Stimulated activated effector memory CD8-positive, alpha-beta T cell treated with anti-CD3 and anti-CD28 coated beads, Interleukin-12 subunit alpha, Interleukin-12 subunit beta, amount 100 ng/mL, for 72 hours (primary cell): ENCODE data around the gene SYNJ2.

Experiments used
- ATAC-seq: fragments of 150-1000 bp; cut with Tn5 transposase; 2 replicates; pipeline ENCODE4 v1.10.0; 2021
- DNase-seq, 2 donors: peaks; one replicate each; pipeline ENCODE4 v3.0.0; 2021 to 2022; ENCODE audit warnings: low spot score in 2 of 2
- H3K27ac Mint-ChIP-seq: one replicate; pipeline ENCODE4 v1.8.0; 2022; ENCODE audit warnings: mild to moderate bottlenecking, mixed read lengths
- H3K36me3 Mint-ChIP-seq: one replicate; pipeline ENCODE4 v1.8.0; 2022; ENCODE audit warnings: mild to moderate bottlenecking, mixed read lengths
- H3K4me1 Mint-ChIP-seq: one replicate; pipeline ENCODE4 v1.8.0; 2022; ENCODE audit warnings: mixed read lengths
- H3K4me3 Mint-ChIP-seq: one replicate; pipeline ENCODE4 v1.8.0; 2022; ENCODE audit warnings: mild to moderate bottlenecking, mixed read lengths
- H3K9me3 Mint-ChIP-seq: one replicate; pipeline ENCODE4 v1.8.0; 2022; ENCODE audit warnings: mixed read lengths

Gene SYNJ2

DNA sequence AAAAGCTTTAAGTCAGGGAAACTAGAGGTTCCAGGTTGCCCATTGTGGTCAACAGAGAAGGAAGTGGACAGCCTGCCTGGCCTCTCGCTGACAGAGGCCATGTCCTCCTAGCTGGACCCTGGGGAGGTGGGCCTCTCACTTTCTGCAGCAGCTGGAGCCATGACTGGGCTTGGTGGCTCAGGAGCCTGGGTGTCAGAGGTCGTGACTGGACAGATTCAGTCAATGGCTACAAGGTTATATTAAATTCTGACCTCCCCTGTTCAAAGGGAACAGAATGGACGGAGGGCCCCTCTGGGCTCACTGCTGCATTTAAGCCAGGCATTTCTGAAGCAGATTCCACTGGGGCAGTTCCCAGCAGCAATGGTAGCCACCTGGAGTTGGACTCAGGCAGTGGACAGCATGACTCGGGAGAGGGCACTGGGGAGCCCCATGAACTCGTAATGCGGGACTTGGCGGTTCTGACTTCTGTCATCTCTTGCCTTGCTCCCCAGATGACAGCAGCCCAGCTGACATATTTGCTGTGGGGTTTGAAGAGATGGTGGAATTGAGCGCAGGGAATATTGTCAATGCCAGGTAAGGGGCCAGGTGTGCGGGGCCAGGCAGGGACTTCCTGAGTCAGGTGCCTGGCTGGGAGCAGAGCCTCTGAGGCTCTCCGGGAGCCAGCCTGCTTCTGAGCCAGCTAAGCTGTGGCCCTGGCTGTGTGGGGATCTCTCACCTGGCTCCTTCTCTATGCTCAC lies 86.7 kb downstream of the SYNJ2 start:
- H3K27ac Mint-ChIP-seq, result peak overlapping the region; percentile 84
- peaks cover 28% of the 10 kb centered on the region for H3K4me1 Mint-ChIP-seq
- no peaks in the 10 kb centered on the region for H3K9me3 Mint-ChIP-seq
- H3K36me3 Mint-ChIP-seq, result peaks cover 34% of the 10 kb centered on the region
- no peak for DNase-seq
- no peak overlapping the region for H3K4me3 Mint-ChIP-seq
- ATAC-seq, result no peak

DNA sequence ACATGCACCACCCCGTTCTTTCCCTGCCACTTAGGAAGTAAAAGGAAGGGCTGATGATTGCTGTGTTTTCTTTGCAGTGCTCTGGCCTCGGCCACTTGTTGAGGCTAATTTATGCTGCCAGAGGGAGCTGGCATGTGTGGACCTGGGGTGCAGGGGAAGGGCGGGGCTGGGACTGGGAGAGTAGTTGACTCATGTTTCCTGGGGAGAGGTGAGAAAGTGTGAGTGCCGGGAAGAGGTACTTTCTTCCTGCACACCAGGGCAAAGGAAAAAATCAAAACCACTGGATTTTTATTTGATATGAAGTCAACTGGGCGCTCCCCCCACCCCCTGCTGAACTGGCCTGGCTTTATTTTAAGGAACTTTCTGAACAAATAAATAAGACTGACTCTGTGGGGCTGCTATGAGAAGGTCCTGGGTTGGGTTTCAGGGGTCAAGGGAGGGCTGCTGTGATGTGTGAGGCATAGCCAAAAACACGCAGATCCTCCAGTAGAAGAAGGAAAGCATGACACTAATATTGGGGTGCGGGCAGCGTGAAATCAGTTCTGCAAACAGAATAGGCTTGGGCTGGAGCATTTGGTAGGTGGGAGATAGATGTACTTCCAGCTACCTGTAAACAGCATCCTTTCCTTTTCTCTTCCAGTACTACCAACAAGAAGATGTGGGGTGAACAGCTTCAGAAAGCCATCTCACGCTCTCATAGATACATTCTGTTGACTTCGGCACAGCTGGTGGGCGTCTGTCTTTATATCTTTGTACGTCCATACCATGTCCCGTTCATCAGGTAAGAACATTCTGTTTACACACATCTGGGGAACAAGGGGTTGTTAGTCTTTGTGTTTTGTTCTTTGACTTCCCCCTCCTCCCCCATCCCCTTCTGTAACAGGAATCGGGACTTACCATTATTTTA lies 87.5 kb downstream of the SYNJ2 start:
- Mint-ChIP-seq H3K4me1 (peaks cover 28% of the 10 kb centered on the region), H3K27ac (peak overlapping the region; percentile 84), H3K36me3 (peaks cover 34% of the 10 kb centered on the region), H3K4me3 (no peak overlapping the region), H3K9me3 (no peaks in the 10 kb centered on the region)
- no peak for DNase-seq
- peak; percentile 29 for ATAC-seq

DNA sequence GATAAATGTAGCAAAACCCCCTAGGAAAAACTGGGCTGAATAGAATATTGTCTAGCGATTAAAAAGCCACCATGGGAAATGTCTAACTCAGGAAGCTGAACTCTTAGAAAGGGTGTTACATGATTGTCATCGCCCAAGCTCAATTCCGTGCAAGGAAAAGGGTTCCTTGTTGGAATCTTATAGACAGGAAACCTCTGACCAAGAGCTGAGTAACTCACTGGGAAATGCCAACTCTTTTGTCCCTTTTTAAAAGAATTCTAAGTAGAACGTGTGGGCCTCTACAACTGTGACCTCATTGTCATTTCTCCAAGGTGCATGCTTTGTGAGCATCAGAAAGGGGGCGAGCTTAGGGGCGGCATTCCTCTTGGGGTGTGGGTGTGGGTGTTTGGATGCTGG lies 88.1 kb downstream of the SYNJ2 start:
- ATAC-seq, result no peak
- H3K27ac Mint-ChIP-seq, result peak overlapping the region; percentile 84
- H3K9me3 Mint-ChIP-seq, result no peaks in the 10 kb centered on the region
- no peak for DNase-seq
- no peak overlapping the region for H3K4me3 Mint-ChIP-seq
- peaks cover 28% of the 10 kb centered on the region for H3K4me1 Mint-ChIP-seq
- H3K36me3 Mint-ChIP-seq, result peaks cover 40% of the 10 kb centered on the region

DNA sequence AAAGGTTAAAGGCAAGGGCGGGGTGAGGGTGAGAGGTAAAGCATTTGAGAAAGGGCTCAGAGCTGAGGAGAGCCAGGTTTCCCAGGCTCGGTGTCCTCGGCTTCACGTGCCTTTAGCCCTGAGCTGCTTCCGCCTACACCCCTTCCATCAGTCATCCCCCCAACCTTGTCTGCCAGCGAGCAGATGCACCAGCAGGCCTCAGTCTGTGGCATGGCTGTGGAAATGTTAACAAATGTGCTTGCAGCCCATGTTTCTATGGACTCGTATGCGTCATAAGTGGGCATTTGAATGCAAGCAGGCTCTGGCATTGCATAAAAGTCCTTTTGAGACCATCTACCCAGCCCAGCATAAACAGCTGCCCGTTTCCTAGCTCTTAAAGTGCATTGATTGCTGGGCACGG lies 88.8 kb downstream of the SYNJ2 start:
- H3K9me3 Mint-ChIP-seq, result no peaks in the 10 kb centered on the region
- H3K4me3 Mint-ChIP-seq, result no peak overlapping the region
- H3K4me1 Mint-ChIP-seq, result peaks cover 28% of the 10 kb centered on the region
- no peak overlapping the region for H3K27ac Mint-ChIP-seq
- ATAC-seq (no peak), DNase-seq (no peak)
- peaks cover 46% of the 10 kb centered on the region for H3K36me3 Mint-ChIP-seq

DNA sequence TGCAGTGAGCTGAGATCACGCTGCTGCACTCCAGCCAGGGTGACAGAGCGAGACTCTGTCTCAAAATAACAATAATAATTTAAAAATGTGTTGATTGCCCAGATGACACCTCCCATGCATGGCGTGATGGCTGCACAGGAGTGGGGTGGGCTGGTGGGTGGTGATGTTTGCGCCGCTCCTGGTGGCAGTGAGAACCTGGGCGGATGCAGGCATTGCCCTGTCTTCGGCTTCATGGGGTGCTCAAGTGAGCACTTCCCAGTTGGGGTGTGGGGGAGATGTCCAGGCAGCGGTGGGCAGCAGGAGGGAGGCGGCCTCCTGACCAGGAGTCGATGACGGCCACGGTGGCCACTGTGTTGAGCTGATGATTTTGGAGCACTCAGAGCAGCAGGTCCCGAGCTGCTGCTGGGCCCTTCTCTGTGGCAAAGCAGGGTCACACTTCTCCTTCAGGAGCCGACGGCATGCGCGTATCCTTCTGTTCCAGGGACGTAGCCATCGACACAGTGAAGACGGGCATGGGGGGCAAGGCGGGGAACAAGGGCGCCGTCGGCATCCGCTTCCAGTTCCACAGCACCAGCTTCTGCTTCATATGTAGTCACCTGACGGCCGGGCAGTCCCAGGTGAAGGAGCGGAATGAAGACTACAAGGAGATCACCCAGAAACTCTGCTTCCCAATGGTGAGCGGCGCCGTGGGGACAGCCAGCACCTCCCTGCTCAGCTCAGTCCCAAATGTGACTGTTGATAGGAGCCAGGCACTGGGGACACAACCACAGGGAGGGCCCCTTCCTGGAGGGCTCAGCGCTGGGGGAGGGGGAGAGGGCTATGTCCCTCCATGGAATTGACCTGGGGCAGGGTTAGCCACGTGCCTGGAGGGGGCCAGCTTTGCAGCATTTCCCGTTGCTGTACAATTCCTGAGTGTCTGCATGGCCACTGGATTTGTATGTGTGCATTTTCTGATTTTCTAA lies 89.7 kb downstream of the SYNJ2 start:
- H3K4me1 Mint-ChIP-seq, result peaks cover 28% of the 10 kb centered on the region
- H3K4me3 Mint-ChIP-seq, result no peak overlapping the region
- DNase-seq, result no peak
- no peaks in the 10 kb centered on the region for H3K9me3 Mint-ChIP-seq
- peaks cover 55% of the 10 kb centered on the region for H3K36me3 Mint-ChIP-seq
- peak; percentile 9 for ATAC-seq
- peak overlapping the region; percentile 38 for H3K27ac Mint-ChIP-seq

DNA sequence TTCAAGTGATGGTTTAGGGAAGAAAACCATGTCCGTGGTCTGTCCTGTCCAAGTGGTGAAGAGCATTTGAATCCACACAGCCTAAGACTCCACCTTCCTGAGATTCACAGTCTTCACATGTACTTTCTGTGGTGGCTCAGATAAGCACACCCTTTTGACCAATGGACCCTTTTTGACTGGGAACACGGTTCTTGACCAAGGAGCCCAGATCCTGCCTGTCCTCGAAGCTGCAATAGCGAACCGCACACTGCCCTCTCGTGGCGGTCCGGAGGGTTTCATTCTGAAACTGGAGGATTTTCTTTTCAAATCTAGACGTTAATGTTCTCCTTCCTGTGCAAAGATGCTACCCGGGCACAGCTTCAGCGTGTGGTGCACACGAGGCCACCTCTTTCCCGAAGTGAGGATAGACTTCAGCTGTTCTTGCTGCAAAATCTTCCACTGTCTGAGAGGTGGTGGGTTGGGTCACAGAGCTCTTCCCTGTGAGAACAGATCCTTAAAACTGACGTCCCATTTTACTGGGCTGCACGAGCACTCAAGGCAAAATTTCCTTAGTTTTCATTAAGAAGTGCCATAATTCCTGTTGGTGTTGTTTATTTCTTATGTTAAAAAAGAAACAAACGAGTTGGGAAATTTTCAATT lies 90.5 kb downstream of the SYNJ2 start:
- peak; percentile 70 for ATAC-seq
- H3K9me3 Mint-ChIP-seq, result no peaks in the 10 kb centered on the region
- no peak overlapping the region for H3K4me3 Mint-ChIP-seq
- H3K4me1 Mint-ChIP-seq, result peaks cover 28% of the 10 kb centered on the region
- peak overlapping the region; percentile 38 for H3K27ac Mint-ChIP-seq
- DNase-seq, result peak; percentile 53 to 80
- peaks cover 60% of the 10 kb centered on the region for H3K36me3 Mint-ChIP-seq

DNA sequence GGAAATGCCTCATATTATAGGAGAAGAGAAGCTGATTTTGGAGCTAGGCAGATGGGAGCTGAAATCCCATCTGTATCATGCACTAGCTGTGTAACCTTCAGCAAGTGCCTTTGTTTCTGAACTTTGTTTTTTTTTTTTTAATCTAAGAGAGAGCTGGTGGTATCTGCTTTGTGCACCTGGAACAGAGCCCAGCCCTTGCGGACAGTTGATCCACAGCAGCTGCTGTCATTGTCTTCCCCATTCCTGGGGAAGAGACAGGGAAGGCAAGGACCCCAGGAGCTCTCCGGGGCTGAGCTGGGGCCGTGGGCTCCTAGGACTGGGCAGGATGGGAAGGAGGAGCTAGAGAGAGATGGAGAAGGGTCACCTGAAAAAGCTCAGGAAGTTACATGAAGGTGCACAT lies 92.1 kb downstream of the SYNJ2 start:
- Mint-ChIP-seq H3K4me3 (no peak overlapping the region), H3K4me1 (peaks cover 14% of the 10 kb centered on the region), H3K27ac (no peak overlapping the region), H3K9me3 (no peaks in the 10 kb centered on the region), H3K36me3 (peaks cover 63% of the 10 kb centered on the region)
- DNase-seq, result no peak
- no peak for ATAC-seq

DNA sequence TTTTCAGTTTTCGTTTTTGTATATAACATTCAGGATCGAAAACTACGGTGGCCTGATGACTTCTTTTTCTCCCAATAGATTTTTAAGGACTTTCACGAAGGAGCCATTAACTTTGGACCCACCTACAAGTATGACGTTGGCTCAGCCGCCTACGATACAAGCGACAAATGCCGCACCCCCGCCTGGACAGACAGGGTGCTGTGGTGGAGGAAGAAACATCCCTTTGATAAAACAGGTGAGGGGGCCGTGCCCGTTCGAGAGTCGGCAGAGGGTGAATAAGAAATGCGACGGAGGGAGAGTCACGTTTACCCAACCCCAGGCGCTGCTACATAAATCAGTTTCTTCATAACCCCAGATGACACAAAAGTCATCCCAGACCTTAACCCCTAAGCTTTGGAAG lies 94.9 kb downstream of the SYNJ2 start:
- ATAC-seq (no peak), DNase-seq (no peak)
- no peaks in the 10 kb centered on the region for H3K9me3 Mint-ChIP-seq
- H3K4me1 Mint-ChIP-seq, result peaks cover 7% of the 10 kb centered on the region
- H3K36me3 Mint-ChIP-seq, result peaks cover 91% of the 10 kb centered on the region
- no peak overlapping the region for H3K4me3 Mint-ChIP-seq
- no peak overlapping the region for H3K27ac Mint-ChIP-seq

DNA sequence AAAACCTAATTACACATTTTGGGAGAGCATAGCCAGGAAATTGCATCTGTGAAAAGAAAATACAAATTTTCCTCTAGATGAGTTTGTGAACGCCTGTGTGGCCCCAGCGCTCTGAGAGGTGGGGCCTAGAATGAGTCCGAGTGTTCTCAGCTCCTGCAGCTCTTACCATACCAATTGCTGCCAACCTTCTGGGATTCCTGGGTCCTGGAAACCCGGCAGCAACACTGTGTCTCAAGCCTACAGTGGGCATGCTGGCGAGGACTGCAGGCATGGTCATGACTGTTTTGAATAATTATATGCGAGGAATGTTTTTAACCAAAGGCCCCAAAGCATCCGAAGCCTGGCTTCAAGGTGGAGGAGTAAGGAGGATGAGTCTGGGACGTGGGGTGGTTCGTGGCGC lies 96.0 kb downstream of the SYNJ2 start:
- ATAC-seq, result no peak
- no peak for DNase-seq
- Mint-ChIP-seq H3K4me3 (no peak overlapping the region), H3K4me1 (no peaks in the 10 kb centered on the region), H3K36me3 (peaks cover 95% of the 10 kb centered on the region), H3K9me3 (no peaks in the 10 kb centered on the region), H3K27ac (no peak overlapping the region)

DNA sequence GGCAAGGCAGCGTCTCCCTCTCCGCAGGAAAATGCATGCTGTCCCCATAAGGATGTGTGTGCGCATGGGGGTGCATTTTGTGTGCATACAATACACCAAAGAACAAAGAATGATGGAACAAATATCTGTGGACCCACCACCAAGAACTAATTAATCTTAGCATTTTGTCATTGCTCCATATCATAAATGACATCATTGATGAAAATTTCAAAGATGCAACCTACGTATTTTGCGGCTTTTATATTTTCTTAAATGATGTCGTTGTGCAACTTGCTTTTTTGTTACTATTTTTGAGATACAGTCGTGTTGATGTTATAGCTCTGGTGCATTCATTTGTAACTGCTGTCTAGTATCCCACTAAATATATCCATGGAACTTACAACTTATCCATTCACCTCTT lies 96.7 kb downstream of the SYNJ2 start:
- H3K36me3 Mint-ChIP-seq, result peaks cover 98% of the 10 kb centered on the region
- no peak overlapping the region for H3K4me3 Mint-ChIP-seq
- no peaks in the 10 kb centered on the region for H3K4me1 Mint-ChIP-seq
- H3K27ac Mint-ChIP-seq, result no peak overlapping the region
- no peak for ATAC-seq
- no peaks in the 10 kb centered on the region for H3K9me3 Mint-ChIP-seq
- DNase-seq, result no peak

DNA sequence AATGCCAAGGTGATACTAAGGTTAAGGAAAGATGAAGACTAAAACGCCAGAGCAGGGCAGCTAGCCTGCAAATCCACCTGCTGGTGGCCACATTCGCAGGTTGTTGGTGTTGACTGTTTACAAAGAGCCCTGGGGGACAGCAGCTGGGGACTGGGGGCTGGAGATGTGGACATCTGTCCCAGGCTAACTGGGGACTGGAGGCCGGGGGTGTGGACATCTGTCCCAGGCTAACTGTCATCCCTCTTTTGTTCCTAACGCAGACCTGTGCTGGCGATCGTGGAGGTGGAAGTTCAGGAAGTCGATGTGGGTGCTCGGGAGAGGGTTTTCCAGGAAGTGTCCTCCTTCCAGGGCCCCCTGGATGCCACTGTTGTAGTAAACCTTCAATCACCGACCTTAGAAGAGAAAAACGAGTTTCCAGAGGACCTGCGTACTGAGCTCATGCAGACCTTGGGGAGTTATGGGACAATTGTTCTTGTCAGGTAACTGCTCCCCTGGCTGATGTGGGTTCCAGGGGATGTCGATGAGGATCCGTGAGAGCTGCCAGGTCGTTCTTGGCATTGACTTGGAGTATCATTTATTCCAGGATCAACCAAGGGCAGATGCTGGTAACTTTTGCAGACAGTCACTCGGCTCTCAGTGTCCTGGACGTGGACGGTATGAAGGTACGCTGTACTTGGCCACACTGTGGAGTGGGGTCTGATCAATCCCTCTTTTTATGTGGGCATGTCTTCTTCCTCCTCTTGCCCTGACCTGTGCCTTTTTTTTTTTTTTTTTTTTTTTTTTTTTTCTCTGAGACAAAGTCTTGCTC lies 99.4 kb downstream of the SYNJ2 start:
- DNase-seq (no peak), ATAC-seq (no peak)
- Mint-ChIP-seq H3K9me3 (no peaks in the 10 kb centered on the region), H3K27ac (no peak overlapping the region), H3K36me3 (peaks cover 99% of the 10 kb centered on the region), H3K4me3 (no peak overlapping the region), H3K4me1 (no peaks in the 10 kb centered on the region)

DNA sequence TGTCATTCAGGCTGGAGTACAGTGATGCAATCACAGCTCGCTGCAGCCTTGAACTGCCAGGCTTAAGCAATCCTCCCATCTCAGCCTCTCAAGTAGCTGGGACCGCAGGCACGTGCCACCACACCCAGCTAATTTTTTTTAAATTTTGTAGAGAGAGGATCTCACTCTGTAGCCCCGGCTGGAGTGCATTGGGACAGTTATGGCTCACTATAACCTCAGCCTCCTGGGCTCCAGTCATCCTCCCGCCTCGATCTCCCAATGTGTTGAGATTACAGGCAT lies 99.9 kb downstream of the SYNJ2 start:
- ATAC-seq (no peak), DNase-seq (no peak)
- Mint-ChIP-seq H3K36me3 (peaks cover 99% of the 10 kb centered on the region), H3K4me1 (no peaks in the 10 kb centered on the region), H3K9me3 (no peaks in the 10 kb centered on the region), H3K27ac (no peak overlapping the region), H3K4me3 (no peak overlapping the region)

DNA sequence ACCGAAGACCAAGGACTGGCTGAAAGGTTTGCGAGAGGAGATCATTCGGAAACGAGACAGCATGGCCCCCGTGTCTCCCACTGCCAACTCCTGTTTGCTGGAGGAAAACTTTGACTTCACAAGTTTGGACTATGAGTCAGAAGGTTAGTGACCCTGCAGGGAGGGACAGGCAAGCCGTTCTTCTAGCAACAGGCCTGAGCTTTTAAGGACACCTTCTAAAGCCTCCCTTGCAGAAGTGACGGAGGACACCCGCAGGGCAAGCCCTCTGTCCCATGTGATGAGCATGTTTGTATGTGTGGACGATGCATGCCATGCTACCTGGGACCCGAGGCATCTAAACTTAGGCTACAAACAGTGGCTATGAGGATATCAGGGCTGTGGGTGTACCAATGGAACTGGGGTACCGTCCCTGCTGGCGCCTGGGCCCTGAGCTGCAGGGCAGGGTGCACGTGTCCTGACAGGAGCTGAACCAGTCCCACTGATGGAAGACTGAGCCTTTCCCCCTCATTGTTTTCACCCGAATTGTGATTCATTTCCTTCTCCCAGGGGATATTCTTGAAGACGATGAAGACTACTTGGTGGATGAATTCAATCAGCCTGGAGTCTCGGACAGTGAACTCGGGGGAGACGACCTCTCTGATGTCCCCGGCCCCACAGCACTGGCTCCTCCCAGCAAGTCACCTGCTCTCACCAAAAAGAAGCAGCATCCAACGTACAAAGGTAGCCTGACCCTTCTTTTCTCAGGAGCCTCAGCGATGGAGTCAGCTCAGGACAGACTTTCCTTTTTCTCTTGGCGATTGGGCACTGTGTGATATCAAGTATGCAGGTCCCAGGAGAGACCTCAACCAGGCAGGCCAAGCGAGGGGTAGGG lies 102.0 kb downstream of the SYNJ2 start:
- no peak overlapping the region for H3K27ac Mint-ChIP-seq
- no peak for DNase-seq
- H3K9me3 Mint-ChIP-seq, result no peaks in the 10 kb centered on the region
- no peaks in the 10 kb centered on the region for H3K4me1 Mint-ChIP-seq
- H3K36me3 Mint-ChIP-seq, result peaks cover 99% of the 10 kb centered on the region
- no peak for ATAC-seq
- H3K4me3 Mint-ChIP-seq, result no peak overlapping the region
